Hepatocyte (in vitro differentiated cells): ENCODE measurements around the gene RACGAP1.

Experiments used
- CTCF ChIP-seq: fragments of 200-600 bp; sonication (generic); IDR thresholded peaks from 2 replicates; pipeline ENCODE4 v1.5.1; 2016; ENCODE audit warnings: antibody characterized with exemption, mild to moderate bottlenecking; ENCODE audit not compliant: poor library complexity
- EZH2 ChIP-seq: fragments of 200-600 bp; sonication (generic); IDR thresholded peaks from 2 replicates; pipeline ENCODE4 v1.6.1; 2016; ENCODE audit warnings: antibody characterized with exemption, mild to moderate bottlenecking, borderline replicate concordance
- EZH2phosphoT487 ChIP-seq: fragments of 200-600 bp; sonication (generic); IDR thresholded peaks from one replicate; pipeline ENCODE4 v1.6.1; 2018; ENCODE audit warnings: antibody characterized with exemption, mild to moderate bottlenecking, low read depth, moderate library complexity; ENCODE audit not compliant: unreplicated experiment, severe bottlenecking

GRCh38 chr12:49982246-49983087 is 42.8 kb downstream of the RACGAP1 start:
- TF ChIP-seq CTCF: no peak
- TF ChIP-seq EZH2phosphoT487: no peak
- TF ChIP-seq EZH2: no peak
